H9 (cell line): ENCODE results near the gene IDH3B. TPM values are rescaled to one million over a fixed set of nuclear protein-coding genes. Genes with fewer than 3 reads are reported as not detected.

Experiments
- DNase-seq: peaks from one replicate; pipeline ENCODE4 v3.0.0-alpha.2; 2017
- H2AFZ ChIP-seq: one replicate; pipeline ENCODE4 v1.6.1; 2013; ENCODE audit warnings: mild to moderate bottlenecking, low read length, control low read depth, moderate library complexity
- H2AK5ac ChIP-seq: 2 replicates; pipeline ENCODE4 v1.6.1; 2013; ENCODE audit warnings: low read length, control low read depth, mixed read lengths; ENCODE audit not compliant: insufficient read length
- H2BK120ac ChIP-seq: one replicate; pipeline ENCODE4 v1.6.1; 2013; ENCODE audit warnings: low read depth, mild to moderate bottlenecking, low read length, control low read depth, inconsistent platforms; ENCODE audit not compliant: poor library complexity, severe bottlenecking
- H2BK12ac ChIP-seq: 2 replicates; pipeline ENCODE4 v1.6.1; 2013; ENCODE audit warnings: low read length, control low read depth, mixed read lengths, low read depth; ENCODE audit not compliant: insufficient read length
- H2BK15ac ChIP-seq: 2 replicates; pipeline ENCODE4 v1.6.1; 2013; ENCODE audit warnings: low read depth, low read length, control low read depth
- H2BK20ac ChIP-seq: one replicate; pipeline ENCODE4 v1.6.1; 2013; ENCODE audit warnings: low read depth, mild to moderate bottlenecking, low read length, control low read depth, inconsistent platforms; ENCODE audit not compliant: poor library complexity, severe bottlenecking
- H2BK5ac ChIP-seq: 2 replicates; pipeline ENCODE4 v1.6.1; 2013; ENCODE audit warnings: low read length, control low read depth, mixed read lengths; ENCODE audit not compliant: insufficient read length
- H3K14ac ChIP-seq: 2 replicates; pipeline ENCODE4 v1.6.1; 2013; ENCODE audit warnings: low read length, control low read depth; ENCODE audit not compliant: insufficient read depth
- H3K18ac ChIP-seq: 2 replicates; pipeline ENCODE4 v1.6.1; 2013; ENCODE audit warnings: low read depth, mild to moderate bottlenecking, mixed read lengths, low read length, control low read depth; ENCODE audit not compliant: insufficient read length
- H3K23ac ChIP-seq: 2 replicates; pipeline ENCODE4 v1.6.1; 2013; ENCODE audit warnings: low read length, control low read depth, mixed read lengths, low read depth; ENCODE audit not compliant: insufficient read length
- H3K23me2 ChIP-seq: 2 replicates; pipeline ENCODE4 v1.6.1; 2013; ENCODE audit warnings: low read depth, mild to moderate bottlenecking, mixed read lengths, low read length, control low read depth; ENCODE audit not compliant: insufficient read length, poor library complexity, severe bottlenecking
- H3K27ac ChIP-seq: 2 replicates; pipeline ENCODE4 v1.5.1; 2013; ENCODE audit warnings: low read length, control low read depth, mixed read lengths, low read depth; ENCODE audit not compliant: insufficient read length
- H3K27me3 ChIP-seq: 2 replicates; pipeline ENCODE4 v1.6.1; 2013; ENCODE audit warnings: low read length, control low read depth, inconsistent platforms; ENCODE audit not compliant: insufficient read depth
- H3K4ac ChIP-seq: 2 replicates; pipeline ENCODE4 v1.6.1; 2013; ENCODE audit warnings: low read depth, mild to moderate bottlenecking, control low read depth, inconsistent platforms, low read length, moderate library complexity
- H3K4me1 ChIP-seq: 2 replicates; pipeline ENCODE4 v1.6.1; 2013; ENCODE audit warnings: low read length, control low read depth, inconsistent platforms; ENCODE audit not compliant: insufficient read depth
- H3K4me2 ChIP-seq: 2 replicates; pipeline ENCODE4 v1.6.1; 2013; ENCODE audit warnings: low read length, control low read depth, mixed read lengths; ENCODE audit not compliant: insufficient read length, insufficient read depth
- H3K56ac ChIP-seq: 2 replicates; pipeline ENCODE4 v1.6.1; 2013; ENCODE audit warnings: low read depth, mild to moderate bottlenecking, mixed read lengths, low read length, control low read depth; ENCODE audit not compliant: insufficient read length
- H3K79me1 ChIP-seq: 2 replicates; pipeline ENCODE4 v1.6.1; 2013; ENCODE audit warnings: low read depth, mild to moderate bottlenecking, moderate library complexity, low read length, control low read depth, inconsistent platforms; ENCODE audit not compliant: insufficient read depth, poor library complexity, severe bottlenecking
- H3K79me2 ChIP-seq: 2 replicates; pipeline ENCODE4 v1.6.1; 2013; ENCODE audit warnings: low read length, control low read depth, inconsistent platforms; ENCODE audit not compliant: insufficient read depth
- H3K9ac ChIP-seq: 2 replicates; pipeline ENCODE4 v1.6.1; 2013; ENCODE audit warnings: low read length, control low read depth, mixed read lengths; ENCODE audit not compliant: insufficient read length; ENCODE audit errors: extremely low read depth
- H3K9me3 ChIP-seq: one replicate; pipeline ENCODE4 v1.6.1; 2013; ENCODE audit warnings: low read depth, low read length, inconsistent platforms; ENCODE audit not compliant: control insufficient read depth
- H3T11ph ChIP-seq: one replicate; pipeline ENCODE4 v1.6.1; 2013; ENCODE audit warnings: mild to moderate bottlenecking, low read length, control low read depth, inconsistent platforms
- H4K20me1 ChIP-seq: one replicate; pipeline ENCODE4 v1.6.1; 2013; ENCODE audit not compliant: control insufficient read depth, insufficient read length, insufficient read depth
- H4K5ac ChIP-seq: 2 replicates; pipeline ENCODE4 v1.6.1; 2013; ENCODE audit warnings: low read depth, mild to moderate bottlenecking, mixed read lengths, low read length, control low read depth; ENCODE audit not compliant: insufficient read length
- H4K8ac ChIP-seq: replicated peaks from 2 replicates; pipeline ENCODE4 v1.6.1; 2013; ENCODE audit warnings: low read length, control low read depth, mixed read lengths, low read depth; ENCODE audit not compliant: insufficient read length
- H4K91ac ChIP-seq: 2 replicates; pipeline ENCODE4 v1.6.1; 2013; ENCODE audit warnings: low read depth, mild to moderate bottlenecking, moderate library complexity, mixed read lengths, low read length, control low read depth; ENCODE audit not compliant: insufficient read length
- H3K27ac Mint-ChIP-seq, 3 experiments: 2 replicates in 2 of 3; 3 replicates in 1 of 3; pipeline ENCODE4 v1.8.0; 2020 to 2021; ENCODE audit warnings: mixed read lengths in 3 of 3, mild to moderate bottlenecking in 1 of 3, moderate library complexity in 1 of 3
- H3K27me3 Mint-ChIP-seq: 2 replicates; pipeline ENCODE4 v1.8.0; 2021; ENCODE audit warnings: low read depth, mild to moderate bottlenecking, moderate library complexity, mixed read lengths
- H3K36me3 Mint-ChIP-seq, 3 experiments: 2 replicates in 2 of 3; 3 replicates in 1 of 3; pipeline ENCODE4 v1.8.0; 2020 to 2021; ENCODE audit warnings: low read depth in 3 of 3, mixed read lengths in 3 of 3; ENCODE audit not compliant: insufficient read depth in 1 of 3
- H3K4me1 Mint-ChIP-seq, 2 experiments: 2 replicates each; pipeline ENCODE4 v1.8.0; 2020; ENCODE audit warnings: mixed read lengths in 2 of 2
- H3K4me3 Mint-ChIP-seq, 2 experiments: 2 replicates in 1 of 2; 3 replicates in 1 of 2; pipeline ENCODE4 v1.8.0; 2020 to 2021; ENCODE audit warnings: mild to moderate bottlenecking in 2 of 2, mixed read lengths in 2 of 2, moderate library complexity in 1 of 2
- H3K9me3 Mint-ChIP-seq, 2 experiments: 2 replicates in 1 of 2; 3 replicates in 1 of 2; pipeline ENCODE4 v1.8.0; 2020; ENCODE audit warnings: mild to moderate bottlenecking in 2 of 2, mixed read lengths in 2 of 2, moderate library complexity in 1 of 2
- CTCF ChIP-seq: fragments of 200-600 bp; sonication (generic); conservative IDR thresholded peaks from 3 replicates; pipeline ENCODE4 v1.8.0; 2021; ENCODE audit warnings: antibody characterized with exemption, mild to moderate bottlenecking
- WGBS: extraction: QIAGEN DNeasy Blood & Tissue Kit; methylation state at CpG from one replicate; pipeline ENCODE4 v1.1.7; 2013; ENCODE audit warnings: missing lambda C conversion rate, low lambda C conversion rate, mixed read lengths; ENCODE audit not compliant: insufficient read length; ENCODE audit errors: extremely low coverage; 5-methylcytosine and 5-hydroxymethylcytosine counted together
- total RNA-seq: library from RNA; stranded (reverse); gene quantifications from 2 replicates; pipeline ENCODE4 v1.2.1, GENCODE V29; 2021

Gene IDH3B
- total RNA-seq, 1 experiment from 2014 or later, result 114 TPM

GRCh38 chr20:2619961-2620595 is 43.9 kb downstream of the IDH3B start:
- Mint-ChIP-seq H3K27me3 (peaks cover 57% of the 10 kb centered on the region), H3K27ac (no peak overlapping the region), H3K36me3 (no peaks in the 10 kb centered on the region), H3K9me3 (peaks cover 2 to 3% of the 10 kb centered on the region in 2 experiments; a peak in 2 of 5 replicates), H3K4me1 (no peaks in the 10 kb centered on the region), H3K4me3 (no peak overlapping the region)
- no peak overlapping the region for H4K91ac ChIP-seq
- no CpG with 5 or more reads among the region's 3 CpGs for WGBS
- H3K27me3 ChIP-seq, result no peaks in the 10 kb centered on the region
- H4K20me1 ChIP-seq, result no peaks in the 10 kb centered on the region
- H2BK120ac ChIP-seq, result no peak overlapping the region
- H3K4me2 ChIP-seq, result no peak overlapping the region
- no peak overlapping the region for H2BK20ac ChIP-seq
- no peak overlapping the region for H2BK15ac ChIP-seq
- no peaks in the 10 kb centered on the region for H3K23me2 ChIP-seq
- H2AK5ac ChIP-seq, result no peak overlapping the region
- H3K9me3 ChIP-seq, result no peaks in the 10 kb centered on the region
- H3K79me1 ChIP-seq, result no peaks in the 10 kb centered on the region
- no peak for DNase-seq
- no peak overlapping the region for H4K8ac ChIP-seq
- H3K14ac ChIP-seq, result no peak overlapping the region
- no peak overlapping the region for H4K5ac ChIP-seq
- H3K56ac ChIP-seq, result no peak overlapping the region
- no peak overlapping the region for H2BK5ac ChIP-seq
- H3K4ac ChIP-seq, result no peak overlapping the region
- H3K79me2 ChIP-seq, result no peaks in the 10 kb centered on the region
- no peak overlapping the region for H3K23ac ChIP-seq
- H3K18ac ChIP-seq, result no peak overlapping the region
- H3K9ac ChIP-seq, result no peak overlapping the region
- H2AFZ ChIP-seq, result no peak overlapping the region
- TF ChIP-seq CTCF, result no peak
- H3K4me1 ChIP-seq, result no peaks in the 10 kb centered on the region
- H2BK12ac ChIP-seq, result no peak overlapping the region
- H3T11ph ChIP-seq, result no peak overlapping the region
- no peak overlapping the region for H3K27ac ChIP-seq
